KMS-11 (cell line): ENCODE measurements around the gene AIDA.

Experiments used
- H2AFZ ChIP-seq: fragments of 200-600 bp; sonication (generic); 2 replicates; pipeline ENCODE4 v1.6.1; 2016; ENCODE audit warnings: antibody characterized with exemption, mixed run types, low read depth
- H3K27ac ChIP-seq: fragments of 200-600 bp; sonication (generic); 2 replicates; pipeline ENCODE4 v1.6.1; 2016; ENCODE audit warnings: mild to moderate bottlenecking, mixed run types
- H3K27me3 ChIP-seq: fragments of 200-600 bp; sonication (generic); 2 replicates; pipeline ENCODE4 v1.6.1; 2017; ENCODE audit warnings: mild to moderate bottlenecking, low read depth, mixed run types, moderate library complexity; ENCODE audit not compliant: insufficient read depth
- H3K36me3 ChIP-seq: fragments of 200-600 bp; sonication (generic); 2 replicates; pipeline ENCODE4 v1.6.1; 2017; ENCODE audit warnings: mild to moderate bottlenecking, mixed run types; ENCODE audit not compliant: insufficient read depth
- H3K4me1 ChIP-seq: fragments of 200-600 bp; sonication (generic); 2 replicates; pipeline ENCODE4 v1.6.1; 2016; ENCODE audit warnings: mild to moderate bottlenecking, low read depth, mixed run types; ENCODE audit not compliant: poor library complexity, severe bottlenecking
- H3K4me2 ChIP-seq: fragments of 200-600 bp; sonication (generic); 2 replicates; pipeline ENCODE4 v1.7.0; 2016; ENCODE audit warnings: mild to moderate bottlenecking, mixed run types
- H3K4me3 ChIP-seq: fragments of 200-600 bp; sonication (generic); IDR thresholded peaks from 2 replicates; pipeline ENCODE4 v1.6.1; 2017; ENCODE audit warnings: low read depth, low read length, mixed read lengths; ENCODE audit not compliant: insufficient read depth
- H3K79me2 ChIP-seq: fragments of 200-600 bp; sonication (generic); 2 replicates; pipeline ENCODE4 v1.6.1; 2016; ENCODE audit warnings: low read depth, mixed run types; ENCODE audit not compliant: insufficient read depth
- H3K9ac ChIP-seq: fragments of 200-600 bp; sonication (generic); 2 replicates; pipeline ENCODE4 v1.6.1; 2016; ENCODE audit warnings: mild to moderate bottlenecking, mixed run types
- H4K20me1 ChIP-seq: fragments of 200-600 bp; sonication (generic); 2 replicates; pipeline ENCODE4 v1.6.1; 2016; ENCODE audit warnings: mild to moderate bottlenecking, mixed run types; ENCODE audit not compliant: insufficient read depth
- TF ChIP-seq, protein P1 (sequence below): fragments of 200-600 bp; sonication (generic); conservative IDR thresholded peaks from 2 replicates; pipeline ENCODE4 v1.6.1; 2017; ENCODE audit warnings: low read depth, mild to moderate bottlenecking, antibody characterized with exemption, low read length, moderate library complexity, mixed read lengths

Gene AIDA

DNA sequence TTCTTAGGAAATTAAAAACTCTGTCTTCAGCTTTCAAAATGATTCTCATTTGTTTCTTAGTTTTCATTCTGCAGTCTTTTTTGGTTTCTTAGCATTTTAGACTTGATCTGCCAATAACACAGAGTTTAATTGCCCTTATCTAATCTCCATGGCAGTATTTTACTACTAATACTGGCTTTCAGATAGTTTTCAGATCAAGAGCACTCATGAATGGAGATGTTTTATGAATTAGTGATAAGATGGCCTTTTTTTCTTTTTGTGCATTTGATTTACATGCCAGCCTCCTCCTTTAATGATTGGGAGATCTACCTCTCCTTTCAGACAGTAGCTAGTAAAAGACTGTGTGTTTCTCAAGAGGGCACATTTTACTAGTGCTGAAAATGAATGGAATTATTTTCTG lies 88.8 kb downstream of the AIDA start:
- TF ChIP-seq, protein P1, sequence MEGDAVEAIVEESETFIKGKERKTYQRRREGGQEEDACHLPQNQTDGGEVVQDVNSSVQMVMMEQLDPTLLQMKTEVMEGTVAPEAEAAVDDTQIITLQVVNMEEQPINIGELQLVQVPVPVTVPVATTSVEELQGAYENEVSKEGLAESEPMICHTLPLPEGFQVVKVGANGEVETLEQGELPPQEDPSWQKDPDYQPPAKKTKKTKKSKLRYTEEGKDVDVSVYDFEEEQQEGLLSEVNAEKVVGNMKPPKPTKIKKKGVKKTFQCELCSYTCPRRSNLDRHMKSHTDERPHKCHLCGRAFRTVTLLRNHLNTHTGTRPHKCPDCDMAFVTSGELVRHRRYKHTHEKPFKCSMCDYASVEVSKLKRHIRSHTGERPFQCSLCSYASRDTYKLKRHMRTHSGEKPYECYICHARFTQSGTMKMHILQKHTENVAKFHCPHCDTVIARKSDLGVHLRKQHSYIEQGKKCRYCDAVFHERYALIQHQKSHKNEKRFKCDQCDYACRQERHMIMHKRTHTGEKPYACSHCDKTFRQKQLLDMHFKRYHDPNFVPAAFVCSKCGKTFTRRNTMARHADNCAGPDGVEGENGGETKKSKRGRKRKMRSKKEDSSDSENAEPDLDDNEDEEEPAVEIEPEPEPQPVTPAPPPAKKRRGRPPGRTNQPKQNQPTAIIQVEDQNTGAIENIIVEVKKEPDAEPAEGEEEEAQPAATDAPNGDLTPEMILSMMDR, result no peak
- Histone ChIP-seq H4K20me1 (no peaks in the 10 kb centered on the region), H3K4me2 (no peak overlapping the region), H2AFZ (no peak overlapping the region), H3K27ac (no peak overlapping the region), H3K36me3 (no peaks in the 10 kb centered on the region; the same call in 1 of the 2 replicates), H3K4me3 (no peak overlapping the region), H3K79me2 (peaks cover 9% of the 10 kb centered on the region; the same call in 1 of the 2 replicates), H3K9ac (no peak overlapping the region), H3K4me1 (peaks cover 27% of the 10 kb centered on the region), H3K27me3 (no peaks in the 10 kb centered on the region)

DNA sequence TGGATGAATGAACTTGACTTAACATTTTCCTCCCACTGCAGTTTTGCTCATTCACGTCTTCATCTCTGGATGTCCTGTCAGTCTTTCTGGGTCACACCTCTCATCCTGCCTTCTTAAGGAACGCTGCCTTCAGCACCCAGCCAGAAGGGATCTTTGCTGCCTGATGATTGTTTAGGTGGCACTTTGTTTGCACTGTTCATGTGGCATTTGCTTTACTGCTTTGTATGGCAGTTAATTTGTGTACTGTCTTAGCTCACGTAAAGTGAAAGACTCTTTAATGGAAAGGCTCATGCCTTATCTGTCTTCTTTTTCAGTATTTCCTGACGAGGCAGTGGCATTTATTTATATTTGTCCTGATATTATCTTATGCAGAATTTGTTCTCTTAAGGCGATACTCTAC lies 89.5 kb downstream of the AIDA start:
- no peaks in the 10 kb centered on the region for H3K27me3 ChIP-seq
- no peak overlapping the region for H3K27ac ChIP-seq
- no peaks in the 10 kb centered on the region; the same call in 1 of the 2 replicates for H3K36me3 ChIP-seq
- H3K9ac ChIP-seq, result no peak overlapping the region
- H3K79me2 ChIP-seq, result peaks cover 9% of the 10 kb centered on the region; the same call in 1 of the 2 replicates
- no peaks in the 10 kb centered on the region for H4K20me1 ChIP-seq
- H3K4me2 ChIP-seq, result no peak overlapping the region
- no peak overlapping the region for H3K4me3 ChIP-seq
- TF ChIP-seq, protein P1, result no peak
- H3K4me1 ChIP-seq, result peaks cover 27% of the 10 kb centered on the region
- no peak overlapping the region for H2AFZ ChIP-seq

DNA sequence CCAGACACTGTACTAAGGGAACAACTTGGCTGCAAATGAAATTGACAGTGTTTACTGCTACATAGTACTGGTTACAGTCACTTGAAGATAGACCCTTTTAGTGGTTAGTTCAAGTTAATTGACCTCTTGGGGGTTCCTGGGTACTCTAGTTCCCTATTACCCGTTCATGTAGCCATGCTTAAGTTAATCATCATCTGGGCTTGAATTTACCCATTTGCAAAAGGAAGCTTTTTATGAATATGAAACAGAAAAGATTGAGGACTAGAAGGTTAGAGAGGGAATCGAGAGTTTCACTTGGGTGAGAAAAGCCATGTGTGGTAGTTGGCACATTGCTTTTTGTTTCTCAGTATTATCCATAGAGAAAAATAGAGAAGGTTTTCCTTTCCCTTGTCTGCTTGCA lies 91.7 kb downstream of the AIDA start:
- H3K79me2 ChIP-seq, result peaks cover 9% of the 10 kb centered on the region; the same call in 1 of the 2 replicates
- H4K20me1 ChIP-seq, result no peaks in the 10 kb centered on the region
- H3K4me2 ChIP-seq, result peak overlapping the region; percentile 10; the same call in 1 of the 2 replicates
- peaks cover 32% of the 10 kb centered on the region for H3K4me1 ChIP-seq
- no peak overlapping the region for H3K9ac ChIP-seq
- H3K36me3 ChIP-seq, result no peaks in the 10 kb centered on the region; the same call in 1 of the 2 replicates
- H3K27ac ChIP-seq, result no peak overlapping the region
- no peak overlapping the region for H2AFZ ChIP-seq
- no peak overlapping the region for H3K4me3 ChIP-seq
- no peaks in the 10 kb centered on the region for H3K27me3 ChIP-seq
- TF ChIP-seq, protein P1, result no peak

DNA sequence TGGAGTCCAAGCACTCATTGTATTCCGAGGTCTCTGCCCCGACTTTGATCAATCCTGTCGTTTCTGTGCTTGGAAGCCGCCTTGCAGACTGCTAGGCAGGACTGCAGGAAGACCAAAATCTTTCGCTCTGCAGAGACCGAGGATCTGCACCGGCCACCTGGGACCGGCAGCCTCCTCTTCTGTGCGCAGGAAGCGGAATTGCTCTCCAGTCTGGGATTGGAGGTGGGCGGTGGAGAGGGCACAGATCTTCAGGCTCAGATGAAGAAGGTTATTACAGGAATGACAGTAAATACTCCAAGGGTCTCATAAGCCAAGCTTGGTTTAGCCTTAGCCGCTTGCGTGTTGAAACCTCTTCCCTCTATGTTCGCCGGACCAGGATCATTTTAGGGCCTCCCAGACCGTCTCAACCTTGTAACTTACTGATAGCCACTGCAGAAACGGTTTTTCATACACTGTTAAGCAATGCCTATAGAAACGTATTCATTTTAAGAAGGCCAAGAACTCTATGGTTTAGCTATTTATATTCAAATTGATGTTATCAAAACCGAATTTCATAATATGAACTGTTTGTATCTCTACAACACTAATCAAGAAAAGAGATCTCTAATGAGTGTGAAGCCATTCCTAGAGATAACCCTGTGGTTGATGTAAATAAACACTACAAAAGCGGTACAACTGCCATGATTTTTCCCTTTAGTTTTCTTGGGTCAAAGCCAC lies 93.3 kb downstream of the AIDA start:
- H3K9ac ChIP-seq, result peak overlapping the region; percentile 90; the same call in 1 of the 2 replicates
- H3K27me3 ChIP-seq, result no peaks in the 10 kb centered on the region
- peak overlapping the region; percentile 76; the same call in 1 of the 2 replicates for H2AFZ ChIP-seq
- no peak overlapping the region for H3K27ac ChIP-seq
- no peaks in the 10 kb centered on the region for H4K20me1 ChIP-seq
- H3K79me2 ChIP-seq, result peaks cover 9% of the 10 kb centered on the region; the same call in 1 of the 2 replicates
- peak overlapping the region; percentile 90 for H3K4me2 ChIP-seq
- H3K4me1 ChIP-seq, result peaks cover 32% of the 10 kb centered on the region
- no peaks in the 10 kb centered on the region; the same call in 1 of the 2 replicates for H3K36me3 ChIP-seq
- peak overlapping the region; percentile 60 for H3K4me3 ChIP-seq
- TF ChIP-seq, protein P1, result no peak
